HCT116 (cell line): ENCODE results near the gene GNPDA2.

Experiments used
- CEBPB ChIP-seq: IDR thresholded peaks from 2 replicates; pipeline ENCODE4 v1.6.1; 2012; ENCODE audit warnings: low read depth
- CTCF ChIP-seq, 3 experiments: fragments of 200-600 bp in 1 of 3; sonication (generic) in 1 of 3; IDR thresholded peaks in 2 of 3; conservative IDR thresholded peaks in 1 of 3; 2 replicates each; pipeline ENCODE4 v1.5.1; 2012 to 2017; ENCODE audit warnings: low read depth in 2 of 3, low read length in 2 of 3, antibody characterized with exemption in 1 of 3, borderline replicate concordance in 1 of 3, control low read depth in 1 of 3, mild to moderate bottlenecking in 1 of 3, mixed read lengths in 1 of 3, mixed run types in 1 of 3, moderate library complexity in 1 of 3; ENCODE audit not compliant: insufficient read depth in 1 of 3
- EGR1 ChIP-seq: IDR thresholded peaks from 2 replicates; pipeline ENCODE4 v1.6.1; 2012; ENCODE audit warnings: low read depth
- ELF1 ChIP-seq: IDR thresholded peaks from 2 replicates; pipeline ENCODE4 v1.6.1; 2012; ENCODE audit warnings: low read depth, borderline replicate concordance
- EZH2 ChIP-seq: fragments of 200-600 bp; sonication (generic); IDR thresholded peaks from 2 replicates; pipeline ENCODE4 v1.6.1; 2017; ENCODE audit warnings: antibody characterized with exemption, mixed run types
- EZH2phosphoT487 ChIP-seq: fragments of 200-600 bp; IDR thresholded peaks from 2 replicates; pipeline ENCODE4 v1.6.1; 2018; ENCODE audit warnings: antibody characterized with exemption, borderline replicate concordance
- JUND ChIP-seq: IDR thresholded peaks from 2 replicates; pipeline ENCODE4 v1.6.1; 2012
- MAX ChIP-seq: IDR thresholded peaks from 2 replicates; pipeline ENCODE4 v1.6.1; 2012
- POLR2A ChIP-seq: IDR thresholded peaks from 2 replicates; pipeline ENCODE4 v1.7.0; 2011; ENCODE audit warnings: borderline replicate concordance; ENCODE audit not compliant: insufficient read depth, insufficient read length; ENCODE audit errors: extremely low read depth
- POLR2AphosphoS5 ChIP-seq: IDR thresholded peaks from 2 replicates; pipeline ENCODE4 v1.6.1; 2011; ENCODE audit warnings: mild to moderate bottlenecking, low read depth, low read length, moderate library complexity
- RAD21 ChIP-seq: IDR thresholded peaks from 2 replicates; pipeline ENCODE4 v1.6.1; 2012; ENCODE audit warnings: low read depth, mild to moderate bottlenecking
- SIN3A ChIP-seq: IDR thresholded peaks from 2 replicates; pipeline ENCODE4 v1.6.1; 2012; ENCODE audit warnings: low read depth
- SP1 ChIP-seq: IDR thresholded peaks from 2 replicates; pipeline ENCODE4 v1.6.1; 2012; ENCODE audit warnings: low read depth
- TCF7L2 ChIP-seq: IDR thresholded peaks from 2 replicates; pipeline ENCODE4 v1.7.0; 2011; ENCODE audit warnings: borderline replicate concordance, inconsistent platforms; ENCODE audit not compliant: insufficient read depth, insufficient read length; ENCODE audit errors: extremely low read depth

- TF ChIP-seq CTCF (IDR thresholded peaks at IDR 0.05 in 2 of 3, conservative IDR thresholded peaks at IDR 0.05 in 1 of 3; ENCODE audit: borderline replicate concordance in 1 of 3, insufficient read depth in 1 of 3, low read depth in 2 of 3, low read length in 2 of 3) (no peak), POLR2A (no peak), POLR2AphosphoS5 (no peak), MAX (no peak), RAD21 (no peak), JUND (no peak), ELF1 (no peak), SP1 (no peak), EZH2phosphoT487 (no peak), TCF7L2 (no peak), EGR1 (no peak), SIN3A (no peak), EZH2 (no peak), CEBPB (no peak)
These were observed 4.4 kb downstream of the GNPDA2 start for GRCh38 chr4:44722001-44722400.
